ENCODE measurements around the gene DIO1.

DIO1 gene

GRCh38 chr1:53944469-53945182, 50.6 kb downstream of the DIO1 start:
- no peak for DNase-seq (ENCODE audit: low spot score)

GRCh38 chr1:53945183-53945432, 51.1 kb downstream of the DIO1 start:
- DNase-seq (ENCODE audit: low spot score), result no peak
- TF ChIP-seq CTCF (IDR thresholded peaks at IDR 0.05; ENCODE audit: extremely low read depth, missing control alignments), result no peak

More at GRCh38 chr1:53944469-53945182, 50.6 kb downstream of the DIO1 start:
- no peak for TF ChIP-seq CTCF (IDR thresholded peaks at IDR 0.05; ENCODE audit: extremely low read depth, missing control alignments)

GRCh38 chr1:53945433-53946251, 51.7 kb downstream of the DIO1 start, which contains the start of gene IFT25:
Gene IFT25 (minus strand): TSS chr1:53945699. CDS start chr1:53940082, 5,617 bp downstream.
- no peak for TF ChIP-seq CTCF (IDR thresholded peaks at IDR 0.05; ENCODE audit: extremely low read depth, missing control alignments)
- DNase-seq (ENCODE audit: low spot score), result peak; percentile 98

- peak; percentile 98 for DNase-seq (ENCODE audit: low spot score)
- no peak for TF ChIP-seq CTCF (IDR thresholded peaks at IDR 0.05; ENCODE audit: extremely low read depth, missing control alignments)
These were observed 52.5 kb downstream of the DIO1 start, which contains the start of gene LRRC42 for GRCh38 chr1:53946252-53947171. Gene LRRC42 (plus strand): TSS chr1:53946350. CDS start chr1:53952000, 5,650 bp downstream.

- no peak for TF ChIP-seq CTCF (IDR thresholded peaks at IDR 0.05; ENCODE audit: extremely low read depth, missing control alignments)
- no peak for DNase-seq (ENCODE audit: low spot score)
These were observed 53.4 kb downstream of the DIO1 start for GRCh38 chr1:53947172-53947907.

- no peak for DNase-seq (ENCODE audit: low spot score)
- TF ChIP-seq CTCF (IDR thresholded peaks at IDR 0.05; ENCODE audit: extremely low read depth, missing control alignments), result no peak
These were observed 54.3 kb downstream of the DIO1 start for GRCh38 chr1:53948291-53948690.

Data from GM20000 (cell line).